BE2C (cell line): ENCODE measurements around the gene HEPACAM.

ENCODE experiments used
- DNase-seq: peaks from one replicate; pipeline ENCODE4 v3.0.0-alpha.2; 2020
- H3K27me3 ChIP-seq: fragments of 250-450 bp; sonication (Bioruptor Pico); 2 replicates; pipeline ENCODE4 v1.5.1; 2020; ENCODE audit warnings: mild to moderate bottlenecking
- H3K36me3 ChIP-seq: fragments of 250-450 bp; sonication (Bioruptor Pico); 2 replicates; pipeline ENCODE4 v1.5.1; 2020; ENCODE audit warnings: mild to moderate bottlenecking
- H3K4me1 ChIP-seq: fragments of 250-450 bp; sonication (Bioruptor Pico); 2 replicates; pipeline ENCODE4 v1.5.1; 2020
- H3K4me3 ChIP-seq: 2 replicates; pipeline ENCODE4 v1.5.1; 2011; ENCODE audit warnings: low read depth, low read length
- H3K9me3 ChIP-seq: fragments of 250-450 bp; sonication (Bioruptor Pico); 2 replicates; pipeline ENCODE4 v1.5.1; 2020
- CTCF ChIP-seq: IDR thresholded peaks from 2 replicates; pipeline ENCODE4 v1.5.1; 2012; ENCODE audit warnings: mild to moderate bottlenecking, low read depth, low read length

The HEPACAM gene

GRCh38 chr11:124938970-124939369 is 3.1 kb upstream of the HEPACAM start:
- no peak for DNase-seq
- no peak for TF ChIP-seq CTCF
- Histone ChIP-seq H3K4me1 (no peaks in the 10 kb centered on the region), H3K36me3 (no peaks in the 10 kb centered on the region), H3K9me3 (no peaks in the 10 kb centered on the region), H3K4me3 (no peak overlapping the region), H3K27me3 (peaks cover 54% of the 10 kb centered on the region)

GRCh38 chr11:124938206-124938765 is 2.4 kb upstream of the HEPACAM start:
- no peak for TF ChIP-seq CTCF
- no peaks in the 10 kb centered on the region for H3K9me3 ChIP-seq
- DNase-seq: no peak
- no peaks in the 10 kb centered on the region for H3K4me1 ChIP-seq
- no peak overlapping the region for H3K4me3 ChIP-seq
- no peaks in the 10 kb centered on the region for H3K36me3 ChIP-seq
- H3K27me3 ChIP-seq: peaks cover 55% of the 10 kb centered on the region

- Histone ChIP-seq H3K27me3 (peaks cover 55% of the 10 kb centered on the region), H3K36me3 (no peaks in the 10 kb centered on the region), H3K9me3 (no peaks in the 10 kb centered on the region), H3K4me3 (no peak overlapping the region), H3K4me1 (no peaks in the 10 kb centered on the region)
- no peak for DNase-seq
- TF ChIP-seq CTCF: no peak
Observed at GRCh38 chr11:124937336-124937935, 1.6 kb upstream of the HEPACAM start.

- DNase-seq: no peak
- Histone ChIP-seq H3K4me1 (no peaks in the 10 kb centered on the region), H3K27me3 (peaks cover 52% of the 10 kb centered on the region), H3K4me3 (no peak overlapping the region), H3K36me3 (no peaks in the 10 kb centered on the region), H3K9me3 (no peaks in the 10 kb centered on the region)
- TF ChIP-seq CTCF: no peak
Observed at GRCh38 chr11:124934862-124935547, 842 bp downstream of the HEPACAM start.

- no peak for DNase-seq
- H3K4me1 ChIP-seq: no peaks in the 10 kb centered on the region
- TF ChIP-seq CTCF: no peak
Observed at GRCh38 chr11:124930799-124931198, 5.0 kb downstream of the HEPACAM start.

More at GRCh38 chr11:124930799-124931198, 5.0 kb downstream of the HEPACAM start:
- peaks cover 18% of the 10 kb centered on the region for H3K27me3 ChIP-seq
- no peaks in the 10 kb centered on the region for H3K36me3 ChIP-seq
- no peaks in the 10 kb centered on the region for H3K9me3 ChIP-seq
- no peak overlapping the region for H3K4me3 ChIP-seq
